Endothelial cell of umbilical vein (primary cell): ENCODE measurements around the gene AMOT. TPM values are rescaled to one million over a fixed set of nuclear protein-coding genes. Genes with fewer than 3 reads are reported as not detected.
"Not testable (repeated sequence)": the region's sequence is repeated elsewhere in the genome, so short reads cannot be mapped to it uniquely, and the experiment has no call there.

ENCODE experiments used
- BruUV-seq: library from RNA; stranded (reverse); fragments of 400-500 nt; replicated peaks from 2 replicates; lab custom pipeline; 2021; lab: Mats Ljungman, UMichigan
- CTCF ChIA-PET: fragments of 300-600, 350-600 bp; sonication (Branson Sonifier 250); formaldehyde crosslinking; loops from one replicate; lab custom pipeline; 2021; ENCODE audit warnings: antibody characterized with exemption, inconsistent platforms; lab: Charles Lee
- POLR2A ChIA-PET: fragments of 300-600, 350-600 bp; sonication (Branson Sonifier 250); formaldehyde crosslinking; loops from one replicate; lab custom pipeline; 2021; ENCODE audit warnings: antibody characterized with exemption, inconsistent platforms; lab: Charles Lee
- DNase-seq: peaks from one replicate; pipeline ENCODE4 v3.0.0-alpha.2; 2011; ENCODE audit warnings: low read depth, low spot score
- FAIRE-seq: peaks from 2 replicates; lab custom pipeline; 2011; peaks lifted over from hg19 to GRCh38; lab: Jason Lieb, UNC
- H2AFZ ChIP-seq: 2 replicates; pipeline ENCODE4 v1.6.0; 2012; ENCODE audit warnings: low read depth, low read length, control low read depth, inconsistent platforms
- H3K27ac ChIP-seq: 2 replicates; pipeline ENCODE4 v1.5.1; 2011; ENCODE audit warnings: low read depth, mild to moderate bottlenecking, control low read depth, low read length, moderate library complexity; ENCODE audit not compliant: insufficient read depth
- H3K27me3 ChIP-seq, 2 experiments: 2 replicates each; pipeline versions ENCODE4 v1.6.0 to v1.6.1; 2011; ENCODE audit warnings: low read length in 2 of 2, mixed read lengths in 1 of 2; ENCODE audit not compliant: control insufficient read depth in 2 of 2, insufficient read depth in 2 of 2
- H3K36me3 ChIP-seq, 2 experiments: 2 replicates in 1 of 2; 3 replicates in 1 of 2; pipeline ENCODE4 v1.5.1; 2011; ENCODE audit warnings: low read length in 2 of 2, mild to moderate bottlenecking in 1 of 2, moderate library complexity in 1 of 2; ENCODE audit not compliant: control insufficient read depth in 2 of 2, insufficient read depth in 2 of 2; ENCODE audit errors: extremely low read depth in 1 of 2
- H3K4me1 ChIP-seq: 3 replicates; pipeline ENCODE4 v1.5.1; 2011; ENCODE audit warnings: mild to moderate bottlenecking, low read length; ENCODE audit not compliant: control insufficient read depth, insufficient read depth; ENCODE audit errors: extremely low read depth
- H3K4me2 ChIP-seq: 2 replicates; pipeline ENCODE4 v1.6.1; 2011; ENCODE audit warnings: low read length, control low read depth, mixed read lengths; ENCODE audit not compliant: insufficient read depth
- H3K4me3 ChIP-seq, 3 experiments: fragments of 200-600 bp in 1 of 3; sonication (generic), shearing (Covaris generic) in 1 of 3; replicated peaks in 1 of 3; 2 replicates each; pipeline ENCODE4 v1.5.1; 2011 to 2016; ENCODE audit warnings: control low read depth in 3 of 3, low read length in 3 of 3, mild to moderate bottlenecking in 2 of 3, inconsistent platforms in 1 of 3, low read depth in 1 of 3, moderate library complexity in 1 of 3; ENCODE audit not compliant: insufficient read depth in 1 of 3
- H3K79me2 ChIP-seq: 2 replicates; pipeline ENCODE4 v1.6.0; 2012; ENCODE audit warnings: low read length, inconsistent platforms; ENCODE audit not compliant: control insufficient read depth, insufficient read depth
- H3K9ac ChIP-seq: replicated peaks from 2 replicates; pipeline ENCODE3; 2011; ENCODE audit warnings: low read length, control low read depth; ENCODE audit not compliant: insufficient read depth; ENCODE audit errors: extremely low read depth
- H3K9me1 ChIP-seq: replicated peaks from 3 replicates; pipeline ENCODE4 v1.6.0; 2011; ENCODE audit warnings: mild to moderate bottlenecking, low read length; ENCODE audit not compliant: control insufficient read depth, insufficient read depth; ENCODE audit errors: extremely low read depth
- H3K9me3 ChIP-seq: replicated peaks from 2 replicates; pipeline ENCODE4 v1.5.1; 2012; ENCODE audit warnings: low read length, inconsistent platforms; ENCODE audit not compliant: control insufficient read depth, insufficient read depth
- H4K20me1 ChIP-seq: replicated peaks from 2 replicates; pipeline ENCODE3; 2011; ENCODE audit warnings: mild to moderate bottlenecking, low read length; ENCODE audit not compliant: control insufficient read depth, insufficient read depth; ENCODE audit errors: extremely low read depth
- EZH2 ChIP-seq: IDR thresholded peaks from 2 replicates; pipeline ENCODE4 v1.6.1; 2012; ENCODE audit warnings: borderline replicate concordance, low read depth, mild to moderate bottlenecking, moderate library complexity, low read length, inconsistent platforms; ENCODE audit not compliant: severe bottlenecking
- FOS ChIP-seq: IDR thresholded peaks from 2 replicates; pipeline ENCODE4 v1.6.1; 2011; ENCODE audit warnings: mild to moderate bottlenecking, low read length, moderate library complexity, borderline replicate concordance; ENCODE audit not compliant: insufficient read depth
- GATA2 ChIP-seq: IDR thresholded peaks from 2 replicates; pipeline ENCODE4 v1.7.0; 2011; ENCODE audit warnings: low read depth, mild to moderate bottlenecking, moderate library complexity, mixed read lengths, low read length; ENCODE audit not compliant: insufficient read length, insufficient read depth
- JUN ChIP-seq: IDR thresholded peaks from 2 replicates; pipeline ENCODE4 v1.6.1; 2011; ENCODE audit warnings: borderline replicate concordance, low read depth; ENCODE audit not compliant: insufficient read length, insufficient read depth
- MYC ChIP-seq: IDR thresholded peaks from one replicate; pipeline ENCODE4 v1.6.1; 2011; ENCODE audit warnings: mild to moderate bottlenecking, low read depth, low read length
- POLR2A ChIP-seq: IDR thresholded peaks from 2 replicates; pipeline ENCODE4 v1.6.1; 2012; ENCODE audit warnings: low read depth, mild to moderate bottlenecking, control low read depth, low read length
- POLR2AphosphoS5 ChIP-seq: IDR thresholded peaks from 2 replicates; pipeline ENCODE4 v1.6.1; 2012; ENCODE audit warnings: low read depth, mild to moderate bottlenecking, control low read depth, low read length, moderate library complexity; ENCODE audit not compliant: insufficient read depth
- dilution Hi-C: fragments of 300-500 bp; cut with MboI; formaldehyde crosslinking; loops from one replicate; pipeline ENCODE4 v1.15.0; 2019; ENCODE audit warnings: low sequenced_read_pairs; ENCODE audit not compliant: extremely low pct_ligation_motif_present
- intact Hi-C: fragments of 100-400 bp; cut with micrococcal nuclease; formaldehyde crosslinking; loops from one replicate; pipeline ENCODE4 v1.10.0; 2022
- polyA plus RNA-seq, 4 experiments: library from polyadenylated mRNA; depleted of rRNA in 3 of 4; stranded (reverse) in 3 of 4; unstranded in 1 of 4; fragments of >200 nt; gene quantifications; 2 replicates each; pipeline versions ENCODE4 v1.2.1 to v1.2.3, GENCODE V29; 2011 to 2012; ENCODE audit warnings: missing spikeins in 1 of 4
- total RNA-seq: library from RNA; stranded (reverse); gene quantifications from 2 replicates; pipeline ENCODE4 v1.2.3, GENCODE V29; 2021
- TF ChIP-seq, protein P1 (sequence below), 2 donors: IDR thresholded peaks; 1 replicate in 1 of 2; 2 replicates in 1 of 2; pipeline ENCODE4 v1.5.1; 2011; ENCODE audit warnings: low read length in 2 of 2, mild to moderate bottlenecking in 2 of 2, moderate library complexity in 2 of 2, control low read depth in 1 of 2, inconsistent platforms in 1 of 2, low read depth in 1 of 2; ENCODE audit not compliant: insufficient read depth in 1 of 2; ENCODE audit errors: extremely low read depth in 1 of 2
- TF ChIP-seq, protein P2 (sequence below): IDR thresholded peaks from 2 replicates; pipeline ENCODE4 v1.6.1; 2011; ENCODE audit not compliant: insufficient read depth, insufficient read length

Gene AMOT
- total and polyA plus RNA-seq, 2 donors (not counting 3 experiments of a cell fraction or from before 2014, with no cell fraction given) = 0.68 to 3.5 TPM

DNA sequence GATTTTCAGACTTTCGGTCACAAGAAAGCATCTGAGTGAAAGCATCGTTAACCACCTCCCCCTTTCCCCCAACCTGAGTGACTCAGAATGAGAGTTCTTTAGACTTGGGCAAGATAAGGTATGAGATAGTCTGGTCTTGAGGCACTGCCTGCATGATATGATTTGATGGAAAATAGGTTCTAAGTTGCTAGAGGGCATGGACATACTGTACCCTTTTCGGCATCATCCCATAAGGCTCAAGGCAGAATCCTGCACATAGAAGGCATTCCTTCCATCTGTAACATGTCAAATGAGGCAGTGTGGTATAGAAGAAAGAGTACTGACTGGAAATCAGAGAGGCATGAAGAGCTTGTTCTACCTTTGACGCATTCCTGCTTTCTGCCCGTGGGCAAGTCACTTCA lies 16.8 kb upstream of the AMOT start:
- Histone ChIP-seq H3K79me2 (no peaks in the 10 kb centered on the region), H3K27me3 (no peaks in the 10 kb centered on the region), H3K4me1 (no peaks in the 10 kb centered on the region), H3K9me3 (no peaks in the 10 kb centered on the region), H3K4me2 (no peak overlapping the region), H3K4me3 (no peak overlapping the region), H3K36me3 (no peaks in the 10 kb centered on the region), H3K9me1 (no peaks in the 10 kb centered on the region), H2AFZ (no peak overlapping the region), H3K9ac (no peak overlapping the region), H4K20me1 (no peaks in the 10 kb centered on the region), H3K27ac (no peak overlapping the region)
- no TSS peak for BruUV-seq
- intact Hi-C loops = no loop called here
- DNase-seq = no peak
- FAIRE-seq = no peak
- dilution Hi-C loops = no loop called here
- POLR2A ChIA-PET = no interaction called here
- no peak for TF ChIP-seq GATA2
- TF ChIP-seq, protein P1, sequence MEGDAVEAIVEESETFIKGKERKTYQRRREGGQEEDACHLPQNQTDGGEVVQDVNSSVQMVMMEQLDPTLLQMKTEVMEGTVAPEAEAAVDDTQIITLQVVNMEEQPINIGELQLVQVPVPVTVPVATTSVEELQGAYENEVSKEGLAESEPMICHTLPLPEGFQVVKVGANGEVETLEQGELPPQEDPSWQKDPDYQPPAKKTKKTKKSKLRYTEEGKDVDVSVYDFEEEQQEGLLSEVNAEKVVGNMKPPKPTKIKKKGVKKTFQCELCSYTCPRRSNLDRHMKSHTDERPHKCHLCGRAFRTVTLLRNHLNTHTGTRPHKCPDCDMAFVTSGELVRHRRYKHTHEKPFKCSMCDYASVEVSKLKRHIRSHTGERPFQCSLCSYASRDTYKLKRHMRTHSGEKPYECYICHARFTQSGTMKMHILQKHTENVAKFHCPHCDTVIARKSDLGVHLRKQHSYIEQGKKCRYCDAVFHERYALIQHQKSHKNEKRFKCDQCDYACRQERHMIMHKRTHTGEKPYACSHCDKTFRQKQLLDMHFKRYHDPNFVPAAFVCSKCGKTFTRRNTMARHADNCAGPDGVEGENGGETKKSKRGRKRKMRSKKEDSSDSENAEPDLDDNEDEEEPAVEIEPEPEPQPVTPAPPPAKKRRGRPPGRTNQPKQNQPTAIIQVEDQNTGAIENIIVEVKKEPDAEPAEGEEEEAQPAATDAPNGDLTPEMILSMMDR (IDR thresholded peaks at IDR 0.05; ENCODE audit: extremely low read depth in 1 of 2, insufficient read depth in 1 of 2, low read depth in 1 of 2, low read length in 2 of 2) = no peak
- no peak for TF ChIP-seq FOS
- TF ChIP-seq POLR2AphosphoS5 = no peak
- no peak for TF ChIP-seq POLR2A
- TF ChIP-seq, protein P2, sequence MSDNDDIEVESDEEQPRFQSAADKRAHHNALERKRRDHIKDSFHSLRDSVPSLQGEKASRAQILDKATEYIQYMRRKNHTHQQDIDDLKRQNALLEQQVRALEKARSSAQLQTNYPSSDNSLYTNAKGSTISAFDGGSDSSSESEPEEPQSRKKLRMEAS = no peak
- TF ChIP-seq MYC = no peak
- TF ChIP-seq JUN = no peak
- TF ChIP-seq EZH2 = no peak
- CTCF ChIA-PET = no interaction called here

DNA sequence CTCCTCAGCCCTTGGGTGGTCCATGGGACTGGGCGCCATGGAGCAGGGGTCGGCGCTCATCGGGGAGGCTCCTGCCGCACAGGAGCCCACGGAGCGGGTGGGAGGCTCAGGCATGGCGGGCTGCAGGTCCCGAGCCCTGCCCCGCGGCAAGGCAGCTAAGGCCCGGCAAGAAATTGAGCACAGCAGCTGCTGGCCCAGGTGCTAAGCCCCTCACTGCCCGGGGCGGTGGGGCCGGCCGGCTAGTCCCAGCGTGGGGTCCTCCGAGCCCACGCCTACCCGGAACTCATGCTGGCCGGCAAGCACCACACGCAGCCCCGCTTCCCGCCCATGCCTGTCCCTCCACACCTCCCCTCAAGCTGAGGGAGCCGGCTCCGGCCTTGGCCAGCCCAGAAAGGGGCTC lies 14.3 kb upstream of the AMOT start:
- H3K27me3 ChIP-seq, dilution Hi-C loops, H3K36me3 ChIP-seq, BruUV-seq, H3K9me1 ChIP-seq, DNase-seq, H3K4me3 ChIP-seq, H3K9me3 ChIP-seq, H3K4me1 ChIP-seq, POLR2A ChIA-PET, H3K9ac ChIP-seq, H2AFZ ChIP-seq, intact Hi-C loops, H3K4me2 ChIP-seq, H3K79me2 ChIP-seq, H3K27ac ChIP-seq, H4K20me1 ChIP-seq, CTCF ChIA-PET, FAIRE-seq: not testable (repeated sequence)
